ENCODE results near the gene KRTAP20-4. TPM values are rescaled to one million over a fixed set of nuclear protein-coding genes. Genes with fewer than 3 reads are reported as not detected.

KRTAP20-4 gene
- not detected for total RNA-seq

- 79 to 87% methylated on average over 3 of the region's 3 CpGs for WGBS, 2 donors
- DNase-seq (ENCODE audit: low spot score in 2 of 2): no peak
- no peak within 1 kb of the TSS for H3K4me3 ChIP-seq (ENCODE audit: low read depth, poor library complexity, severe bottlenecking)
- TF ChIP-seq POLR2A (IDR thresholded peaks at IDR 0.05): no peak
- no peak for TF ChIP-seq CTCF (IDR thresholded peaks at IDR 0.05)
- intact Hi-C loops (cut with DNase I; ENCODE audit: low total_unique reads): no loop called here
Observed at GRCh38 chr21:30620522-30620921, at the start of gene KRTAP20-4. Gene KRTAP20-4, plus strand, starts transcription at chr21:30620627.

- intact Hi-C loops (cut with DNase I; ENCODE audit: low total_unique reads): no loop called here
- DNase-seq (ENCODE audit: low spot score in 2 of 2): no peak
- TF ChIP-seq CTCF (IDR thresholded peaks at IDR 0.05): no peak
- no peak for TF ChIP-seq POLR2A (IDR thresholded peaks at IDR 0.05)
- H3K4me3 ChIP-seq (ENCODE audit: low read depth, poor library complexity, severe bottlenecking): no peak overlapping the region
Observed at GRCh38 chr21:30577766-30578165, 42.7 kb upstream of the KRTAP20-4 start.

- H3K4me3 ChIP-seq (ENCODE audit: low read depth, poor library complexity, severe bottlenecking): no peak overlapping the region
- no peak for TF ChIP-seq CTCF (IDR thresholded peaks at IDR 0.05)
- intact Hi-C loops (cut with DNase I; ENCODE audit: low total_unique reads): no loop called here
- 36 to 38% methylated on average over 1 of the region's 1 CpG for WGBS, 2 donors
- DNase-seq (ENCODE audit: low spot score in 2 of 2): no peak
Observed at GRCh38 chr21:30579346-30579745, 41.1 kb upstream of the KRTAP20-4 start.

GRCh38 chr21:30580132-30580531, 40.3 kb upstream of the KRTAP20-4 start:
- 71 to 73% methylated on average over 3 of the region's 3 CpGs for WGBS, 2 donors
- H3K4me3 ChIP-seq (ENCODE audit: low read depth, poor library complexity, severe bottlenecking): no peak overlapping the region
- intact Hi-C loops (cut with DNase I; ENCODE audit: low total_unique reads): no loop called here
- TF ChIP-seq CTCF (IDR thresholded peaks at IDR 0.05) (no peak), POLR2A (IDR thresholded peaks at IDR 0.05) (no peak)
- DNase-seq (ENCODE audit: low spot score in 2 of 2): no peak

- H3K4me3 ChIP-seq (ENCODE audit: low read depth, poor library complexity, severe bottlenecking): no peak overlapping the region
- TF ChIP-seq CTCF (IDR thresholded peaks at IDR 0.05) (no peak), POLR2A (IDR thresholded peaks at IDR 0.05) (no peak)
- intact Hi-C loops (cut with DNase I; ENCODE audit: low total_unique reads): no loop called here
- WGBS, 2 donors: 60 to 73% methylated on average over 1 of the region's 1 CpG
- no peak for DNase-seq (ENCODE audit: low spot score in 2 of 2)
Observed at GRCh38 chr21:30582870-30583269, 37.6 kb upstream of the KRTAP20-4 start.

GRCh38 chr21:30590297-30590696, 30.1 kb upstream of the KRTAP20-4 start, which contains the start of gene KRTAP22-2:
Gene KRTAP22-2, minus strand, starts transcription at chr21:30590397.
- TF ChIP-seq POLR2A (IDR thresholded peaks at IDR 0.05): no peak
- TF ChIP-seq CTCF (IDR thresholded peaks at IDR 0.05): no peak
- intact Hi-C loops (cut with DNase I; ENCODE audit: low total_unique reads): no loop called here
- no peak within 1 kb of the TSS for H3K4me3 ChIP-seq (ENCODE audit: low read depth, poor library complexity, severe bottlenecking)
- DNase-seq (ENCODE audit: low spot score in 2 of 2): no peak

All from lower leg skin (tissue), 4 donors.